ENCODE data around the gene TMEM91. TPM values are rescaled to one million over a fixed set of nuclear protein-coding genes. Genes with fewer than 3 reads are reported as not detected.

TMEM91 gene
- total and polyA plus RNA-seq, 2 of the 13 experiments (the other 11 are each of a cell fraction or from before 2014, with no cell fraction given): 6.3 to 10.3 TPM

- no peak; the same call in 1 of the 2 replicates for TF ChIP-seq KIAA2018 (CRISPR knock-in tag; IDR thresholded peaks at IDR 0.05; ENCODE audit: borderline replicate concordance)
- no peak for TF ChIP-seq ZNF432 (CRISPR knock-in tag; IDR thresholded peaks at IDR 0.05; ENCODE audit: borderline replicate concordance)
- peak; percentile 55; the same call in 1 of the 2 replicates for TF ChIP-seq ISX (CRISPR knock-in tag; conservative IDR thresholded peaks at IDR 0.05)
- TF ChIP-seq ZFP90 (CRISPR knock-in tag; IDR thresholded peaks at IDR 0.05; ENCODE audit: borderline replicate concordance): no peak
- no peak for TF ChIP-seq ZNF841 (CRISPR knock-in tag; IDR thresholded peaks at IDR 0.05; ENCODE audit: borderline replicate concordance)
- TF ChIP-seq, protein P1, sequence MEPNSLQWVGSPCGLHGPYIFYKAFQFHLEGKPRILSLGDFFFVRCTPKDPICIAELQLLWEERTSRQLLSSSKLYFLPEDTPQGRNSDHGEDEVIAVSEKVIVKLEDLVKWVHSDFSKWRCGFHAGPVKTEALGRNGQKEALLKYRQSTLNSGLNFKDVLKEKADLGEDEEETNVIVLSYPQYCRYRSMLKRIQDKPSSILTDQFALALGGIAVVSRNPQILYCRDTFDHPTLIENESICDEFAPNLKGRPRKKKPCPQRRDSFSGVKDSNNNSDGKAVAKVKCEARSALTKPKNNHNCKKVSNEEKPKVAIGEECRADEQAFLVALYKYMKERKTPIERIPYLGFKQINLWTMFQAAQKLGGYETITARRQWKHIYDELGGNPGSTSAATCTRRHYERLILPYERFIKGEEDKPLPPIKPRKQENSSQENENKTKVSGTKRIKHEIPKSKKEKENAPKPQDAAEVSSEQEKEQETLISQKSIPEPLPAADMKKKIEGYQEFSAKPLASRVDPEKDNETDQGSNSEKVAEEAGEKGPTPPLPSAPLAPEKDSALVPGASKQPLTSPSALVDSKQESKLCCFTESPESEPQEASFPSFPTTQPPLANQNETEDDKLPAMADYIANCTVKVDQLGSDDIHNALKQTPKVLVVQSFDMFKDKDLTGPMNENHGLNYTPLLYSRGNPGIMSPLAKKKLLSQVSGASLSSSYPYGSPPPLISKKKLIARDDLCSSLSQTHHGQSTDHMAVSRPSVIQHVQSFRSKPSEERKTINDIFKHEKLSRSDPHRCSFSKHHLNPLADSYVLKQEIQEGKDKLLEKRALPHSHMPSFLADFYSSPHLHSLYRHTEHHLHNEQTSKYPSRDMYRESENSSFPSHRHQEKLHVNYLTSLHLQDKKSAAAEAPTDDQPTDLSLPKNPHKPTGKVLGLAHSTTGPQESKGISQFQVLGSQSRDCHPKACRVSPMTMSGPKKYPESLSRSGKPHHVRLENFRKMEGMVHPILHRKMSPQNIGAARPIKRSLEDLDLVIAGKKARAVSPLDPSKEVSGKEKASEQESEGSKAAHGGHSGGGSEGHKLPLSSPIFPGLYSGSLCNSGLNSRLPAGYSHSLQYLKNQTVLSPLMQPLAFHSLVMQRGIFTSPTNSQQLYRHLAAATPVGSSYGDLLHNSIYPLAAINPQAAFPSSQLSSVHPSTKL (CRISPR knock-in tag; IDR thresholded peaks at IDR 0.05): no peak; the same call in 1 of the 2 replicates
- no peak for TF ChIP-seq JUN (CRISPR knock-in tag; IDR thresholded peaks at IDR 0.05)
- peak; percentile 100 for TF ChIP-seq TGIF2 (CRISPR knock-in tag; IDR thresholded peaks at IDR 0.05)
- TF ChIP-seq, protein P2, sequence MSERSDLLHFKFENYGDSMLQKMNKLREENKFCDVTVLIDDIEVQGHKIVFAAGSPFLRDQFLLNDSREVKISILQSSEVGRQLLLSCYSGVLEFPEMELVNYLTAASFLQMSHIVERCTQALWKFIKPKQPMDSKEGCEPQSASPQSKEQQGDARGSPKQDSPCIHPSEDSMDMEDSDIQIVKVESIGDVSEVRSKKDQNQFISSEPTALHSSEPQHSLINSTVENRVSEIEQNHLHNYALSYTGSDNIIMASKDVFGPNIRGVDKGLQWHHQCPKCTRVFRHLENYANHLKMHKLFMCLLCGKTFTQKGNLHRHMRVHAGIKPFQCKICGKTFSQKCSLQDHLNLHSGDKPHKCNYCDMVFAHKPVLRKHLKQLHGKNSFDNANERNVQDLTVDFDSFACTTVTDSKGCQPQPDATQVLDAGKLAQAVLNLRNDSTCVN (CRISPR knock-in tag; IDR thresholded peaks at IDR 0.05; ENCODE audit: borderline replicate concordance): no peak
- TF ChIP-seq ZXDC (CRISPR knock-in tag; IDR thresholded peaks at IDR 0.05): no peak
Observed at GRCh38 chr19:41397086-41398049, 21.0 kb downstream of the TMEM91 start, which contains the start of the genes BCKDHA and EXOSC5 (continued).

Data from HepG2 (cell line).